Esophagus muscularis mucosa (tissue), 4 donors: ENCODE data around the gene VDR. TPM values are rescaled to one million over a fixed set of nuclear protein-coding genes. Genes with fewer than 3 reads are reported as not detected.

ENCODE experiments used
- DNase-seq: peaks from one replicate; pipeline ENCODE4 v3.0.0-alpha.2; 2017; ENCODE audit errors: extremely low spot score
- H3K27ac ChIP-seq, 4 donors: fragments of 200-600 bp; sonication (generic); replicated peaks in 1 of 4; 1 replicate in 3 of 4; 2 replicates in 1 of 4; pipeline ENCODE4 v1.5.1; 2016 to 2019; ENCODE audit warnings: mild to moderate bottlenecking in 1 of 4
- H3K27me3 ChIP-seq, 4 donors: fragments of 200-600 bp; sonication (generic); one replicate each; pipeline versions ENCODE4 v1.5.1 to v1.6.0; 2016 to 2019
- H3K36me3 ChIP-seq, 4 donors: fragments of 200-600 bp; sonication (generic); one replicate each; pipeline ENCODE4 v1.5.1; 2016 to 2019
- H3K4me1 ChIP-seq, 4 donors: fragments of 200-600 bp; sonication (generic); one replicate each; pipeline ENCODE4 v1.5.1; 2016 to 2019
- H3K4me3 ChIP-seq, 4 donors: fragments of 200-600 bp; sonication (generic); 1 replicate in 2 of 4; 2 replicates in 2 of 4; pipeline ENCODE4 v1.5.1; 2016 to 2019; ENCODE audit warnings: mild to moderate bottlenecking in 4 of 4, moderate library complexity in 1 of 4
- H3K9me3 ChIP-seq, 4 donors: fragments of 200-600 bp; sonication (generic); 1 replicate in 3 of 4; 2 replicates in 1 of 4; pipeline ENCODE4 v1.5.1; 2016 to 2019
- EP300 ChIP-seq: sonication (generic); formaldehyde crosslinking; IDR thresholded peaks from one replicate; pipeline ENCODE4 v1.6.1; 2017; ENCODE audit warnings: antibody characterized with exemption
- POLR2A ChIP-seq: fragments of 450-650 bp; IDR thresholded peaks from one replicate; pipeline ENCODE4 v1.6.1; 2017; ENCODE audit warnings: antibody characterized with exemption, moderate library complexity, mild to moderate bottlenecking, low read depth
- POLR2AphosphoS5 ChIP-seq, 2 donors: sonication (generic); formaldehyde crosslinking; IDR thresholded peaks; one replicate each; pipeline ENCODE4 v1.6.1; 2017; ENCODE audit warnings: antibody characterized with exemption in 2 of 2
- WGBS: methylation state at CpG from one replicate; pipeline ENCODE4 v1.1.5; 2018; 5-methylcytosine and 5-hydroxymethylcytosine counted together
- intact Hi-C: fragments of 100-400 bp; cut with DNase I; formaldehyde crosslinking; loops from one replicate; pipeline ENCODE4 v1.15.1; 2023
- total RNA-seq, 4 donors: library from RNA; depleted of rRNA; stranded (reverse); fragments of >200 nt; gene quantifications; one replicate each; pipeline versions ENCODE4 v1.1.0 to v1.2.1, GENCODE V29; 2016
- TF ChIP-seq, protein P1 (sequence below), 3 experiments: fragments of 200-600 bp in 2 of 3; fragments of 450-650 bp in 1 of 3; sonication (generic) in 2 of 3; IDR thresholded peaks; one replicate each; pipeline ENCODE4 v1.5.1; 2017 to 2019; ENCODE audit warnings: antibody characterized with exemption in 3 of 3, mild to moderate bottlenecking in 2 of 3, moderate library complexity in 1 of 3

VDR gene
- total RNA-seq, 4 donors from 2014 or later: 0.42 to 2.8 (median 2.1) TPM

- H3K27me3 ChIP-seq: no peaks in the 10 kb centered on the region
- DNase-seq: no peak
- H3K36me3 ChIP-seq: no peaks in the 10 kb centered on the region
- intact Hi-C loops: no loop called here
- 96% methylated on average over 7 of the region's 8 CpGs for WGBS
- H3K27ac ChIP-seq: no peak overlapping the region
- H3K4me3 ChIP-seq: no peak overlapping the region
- no peaks in the 10 kb centered on the region for H3K9me3 ChIP-seq
- TF ChIP-seq POLR2A (no peak), EP300 (no peak)
- TF ChIP-seq, protein P1, sequence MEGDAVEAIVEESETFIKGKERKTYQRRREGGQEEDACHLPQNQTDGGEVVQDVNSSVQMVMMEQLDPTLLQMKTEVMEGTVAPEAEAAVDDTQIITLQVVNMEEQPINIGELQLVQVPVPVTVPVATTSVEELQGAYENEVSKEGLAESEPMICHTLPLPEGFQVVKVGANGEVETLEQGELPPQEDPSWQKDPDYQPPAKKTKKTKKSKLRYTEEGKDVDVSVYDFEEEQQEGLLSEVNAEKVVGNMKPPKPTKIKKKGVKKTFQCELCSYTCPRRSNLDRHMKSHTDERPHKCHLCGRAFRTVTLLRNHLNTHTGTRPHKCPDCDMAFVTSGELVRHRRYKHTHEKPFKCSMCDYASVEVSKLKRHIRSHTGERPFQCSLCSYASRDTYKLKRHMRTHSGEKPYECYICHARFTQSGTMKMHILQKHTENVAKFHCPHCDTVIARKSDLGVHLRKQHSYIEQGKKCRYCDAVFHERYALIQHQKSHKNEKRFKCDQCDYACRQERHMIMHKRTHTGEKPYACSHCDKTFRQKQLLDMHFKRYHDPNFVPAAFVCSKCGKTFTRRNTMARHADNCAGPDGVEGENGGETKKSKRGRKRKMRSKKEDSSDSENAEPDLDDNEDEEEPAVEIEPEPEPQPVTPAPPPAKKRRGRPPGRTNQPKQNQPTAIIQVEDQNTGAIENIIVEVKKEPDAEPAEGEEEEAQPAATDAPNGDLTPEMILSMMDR (IDR thresholded peaks at IDR 0.05): no peak
- no peaks in the 10 kb centered on the region for H3K4me1 ChIP-seq
These were observed 46.1 kb downstream of the VDR start for GRCh38 chr12:47858511-47859266.

DNA sequence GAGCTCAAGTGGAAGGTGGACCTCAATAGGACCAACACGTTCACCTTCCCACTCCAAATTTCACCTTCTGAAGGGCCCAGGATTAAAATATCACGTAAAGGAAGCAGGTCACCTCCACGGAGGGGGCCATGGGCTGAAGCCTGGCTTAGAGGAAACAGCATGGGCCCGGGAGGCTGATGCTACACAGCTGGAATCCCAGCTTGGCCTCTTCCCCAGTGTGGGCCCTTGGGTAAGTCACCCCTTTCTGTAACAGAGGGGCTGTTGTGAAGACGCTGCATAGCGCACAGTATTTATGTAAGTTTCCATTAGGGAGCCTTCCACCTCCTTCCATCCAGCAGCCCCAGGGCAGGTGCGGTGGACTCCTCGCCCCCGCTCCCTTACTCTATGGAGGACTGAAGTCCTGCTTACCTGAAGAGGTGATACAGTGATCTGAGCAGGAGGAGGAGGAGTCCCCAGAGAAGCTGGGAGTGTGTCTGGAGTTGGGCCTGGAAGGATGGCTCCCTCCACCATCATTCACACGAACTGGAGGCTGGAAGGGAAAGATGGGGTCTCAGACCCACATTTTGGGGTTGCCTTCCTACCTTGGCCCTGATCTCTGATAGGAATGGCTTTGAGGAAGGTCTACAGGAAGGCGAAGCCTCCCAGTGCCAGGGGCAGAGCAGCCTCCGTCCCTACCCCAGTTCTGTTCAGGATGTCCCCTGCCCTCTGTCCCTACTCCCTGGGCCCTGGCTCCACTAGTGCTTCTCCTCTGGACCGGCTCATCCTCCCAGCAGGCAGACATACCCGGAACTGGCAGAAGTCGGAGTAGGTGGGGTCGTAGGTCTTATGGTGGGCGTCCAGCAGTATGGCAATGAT, 47.8 kb downstream of the VDR start:
- H3K4me3 ChIP-seq: no peak overlapping the region
- H3K9me3 ChIP-seq: no peaks in the 10 kb centered on the region
- intact Hi-C loops: no loop called here
- H3K27me3 ChIP-seq: no peaks in the 10 kb centered on the region
- no peak for TF ChIP-seq POLR2AphosphoS5 (IDR thresholded peaks at IDR 0.05)
- TF ChIP-seq, protein P1 (IDR thresholded peaks at IDR 0.05): no peak
- TF ChIP-seq EP300: no peak
- no peak for TF ChIP-seq POLR2A
- H3K36me3 ChIP-seq: no peaks in the 10 kb centered on the region
- H3K4me1 ChIP-seq: no peaks in the 10 kb centered on the region
- 91% methylated on average over 16 of the region's 17 CpGs for WGBS
- DNase-seq: no peak
- H3K27ac ChIP-seq: no peak overlapping the region

- H3K27me3 ChIP-seq: no peaks in the 10 kb centered on the region
- intact Hi-C loops: no loop called here
- H3K4me3 ChIP-seq: no peak overlapping the region
- 100% methylated on average over 1 of the region's 1 CpG for WGBS
- no peak for DNase-seq
- TF ChIP-seq EP300 (no peak), POLR2AphosphoS5 (IDR thresholded peaks at IDR 0.05) (no peak), POLR2A (no peak)
- TF ChIP-seq, protein P1 (IDR thresholded peaks at IDR 0.05): no peak
- H3K4me1 ChIP-seq: no peaks in the 10 kb centered on the region
- no peak overlapping the region for H3K27ac ChIP-seq
- no peaks in the 10 kb centered on the region for H3K36me3 ChIP-seq
- no peaks in the 10 kb centered on the region for H3K9me3 ChIP-seq
These were observed 48.7 kb downstream of the VDR start for GRCh38 chr12:47856094-47856493.

DNA sequence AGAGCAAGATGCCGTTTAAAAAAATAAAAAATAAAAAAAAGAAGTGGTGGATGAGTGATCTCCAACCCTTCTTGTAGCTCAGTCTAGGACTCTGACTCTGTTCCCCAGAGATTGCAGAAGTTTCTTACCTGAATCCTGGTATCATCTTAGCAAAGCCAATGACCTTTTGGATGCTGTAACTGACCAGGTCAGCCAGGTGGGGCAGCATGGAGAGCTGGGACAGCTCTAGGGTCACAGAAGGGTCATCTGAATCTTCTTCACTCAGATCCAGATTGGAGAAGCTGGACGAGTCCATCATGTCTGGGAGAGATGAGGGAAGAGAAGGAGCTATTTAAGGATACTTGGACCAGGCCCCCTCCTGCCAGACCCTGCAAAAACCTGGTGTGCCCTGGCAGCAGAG, 49.3 kb downstream of the VDR start:
- intact Hi-C loops: no loop called here
- no peak for TF ChIP-seq EP300
- no peak for TF ChIP-seq POLR2AphosphoS5 (IDR thresholded peaks at IDR 0.05)
- TF ChIP-seq, protein P1 (IDR thresholded peaks at IDR 0.05): no peak
- TF ChIP-seq POLR2A: no peak
- Histone ChIP-seq H3K36me3 (no peaks in the 10 kb centered on the region), H3K27me3 (no peaks in the 10 kb centered on the region), H3K4me1 (no peaks in the 10 kb centered on the region), H3K9me3 (no peaks in the 10 kb centered on the region), H3K27ac (no peak overlapping the region), H3K4me3 (no peak overlapping the region)
- WGBS: 78% methylated on average over 2 of the region's 2 CpGs
- no peak for DNase-seq
